NCI-H1092 treated with DMSO at 0.1 percent for 48 hours (cell line): Measurements from ENCODE around the gene TEX14.
"Not testable (repeated sequence)": the region's sequence is repeated elsewhere in the genome, so short reads cannot be mapped to it uniquely, and the experiment has no call there.

Experiments used
- DNase-seq: peaks from one replicate; lab custom pipeline; 2025; lab: John Stamatoyannopoulos, UW

TEX14 gene

DNA sequence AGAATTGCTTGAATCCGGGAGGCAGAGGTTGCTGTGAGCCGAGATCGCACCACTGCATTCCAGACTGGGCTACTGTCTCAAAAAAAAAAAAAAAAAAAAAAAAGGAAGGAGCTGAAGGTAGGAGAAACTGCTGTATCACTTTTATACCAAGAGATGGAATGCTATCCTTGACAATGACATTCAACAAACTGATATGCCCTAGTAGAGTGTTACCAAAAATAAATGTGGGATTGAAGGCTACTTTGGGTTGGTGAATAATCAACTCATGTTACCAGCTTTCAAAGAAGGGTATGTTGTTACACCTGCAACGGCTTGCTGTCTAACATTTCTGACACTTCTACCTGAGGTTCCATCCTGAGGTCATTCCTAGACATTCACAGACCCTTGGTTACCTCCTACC lies 84.9 kb downstream of the TEX14 start:
- no peak for DNase-seq

DNA sequence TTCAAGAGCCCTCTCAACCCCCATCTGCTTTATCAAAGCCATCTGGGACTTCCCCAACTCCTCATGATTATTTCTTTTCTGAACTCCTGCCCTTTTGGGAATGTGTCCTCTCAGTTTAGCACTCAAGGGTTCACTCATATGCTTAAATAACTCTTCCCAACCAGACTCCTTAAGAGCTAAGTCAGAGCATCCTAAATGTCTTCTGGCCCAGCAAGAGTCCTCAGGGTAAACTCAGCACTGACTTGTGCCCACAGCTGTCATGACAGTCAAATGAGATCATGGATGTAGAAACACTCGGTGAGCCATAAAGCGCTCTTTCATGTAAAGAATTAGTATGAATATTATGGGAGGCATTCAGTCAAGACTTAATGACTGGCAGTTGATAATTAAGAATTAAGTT lies 85.9 kb downstream of the TEX14 start:
- DNase-seq = no peak

DNA sequence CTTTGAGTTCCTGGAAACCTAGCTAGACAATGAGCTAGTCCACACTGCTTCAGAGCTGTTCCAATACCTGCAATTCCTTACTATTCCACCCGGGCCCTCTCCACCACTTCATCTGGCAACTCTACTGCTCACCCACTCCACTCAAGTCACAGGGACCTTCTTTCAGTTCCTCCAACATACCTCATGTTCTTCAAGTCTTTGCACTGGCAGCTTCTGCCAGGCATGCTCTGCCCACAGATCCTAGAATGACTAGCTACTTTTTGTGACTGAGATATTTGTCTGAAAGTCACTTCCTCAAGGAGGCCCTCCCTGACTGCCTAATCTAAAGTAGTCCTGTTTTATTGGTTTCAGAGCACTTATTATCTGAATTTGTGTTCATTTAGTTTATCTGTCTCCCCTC lies 86.4 kb downstream of the TEX14 start:
- no peak for DNase-seq

DNA sequence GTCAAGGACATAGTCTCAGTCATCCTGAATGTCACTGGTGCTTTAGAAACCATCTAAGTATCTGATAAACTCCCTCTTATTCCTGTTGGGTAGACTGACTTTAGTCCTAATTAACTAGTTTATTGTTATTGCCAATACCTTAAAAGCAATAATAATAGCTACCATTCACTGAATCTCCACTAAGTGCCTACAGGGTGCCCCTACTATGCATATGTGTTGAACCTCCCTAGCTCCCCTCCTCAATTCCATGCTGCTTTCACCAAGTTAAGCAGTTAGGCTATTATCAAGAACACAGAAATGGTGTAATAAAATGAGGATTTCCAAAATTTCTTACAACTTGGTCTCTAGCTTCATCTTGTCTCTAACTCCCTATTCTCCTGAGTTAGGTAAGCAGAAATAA lies 89.9 kb downstream of the TEX14 start:
- no peak for DNase-seq

DNA sequence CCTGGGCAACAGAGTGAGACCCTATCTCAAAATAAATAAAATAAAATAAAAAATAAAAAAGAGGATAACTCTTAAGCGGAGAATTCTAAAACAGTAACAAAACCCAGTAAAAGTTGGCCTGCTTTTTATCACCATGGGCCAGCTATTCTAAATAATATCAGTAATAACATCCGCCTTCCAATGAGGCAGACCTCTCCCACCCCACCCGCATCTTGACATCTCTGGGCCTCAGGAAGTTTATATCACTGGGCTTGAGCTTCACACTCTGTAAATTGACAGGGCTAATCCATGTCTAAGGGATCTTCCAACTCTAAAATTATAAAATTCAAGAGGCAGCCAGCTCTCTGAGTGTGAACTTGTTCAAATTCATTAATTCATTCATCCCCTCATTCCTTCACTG lies 94.5 kb downstream of the TEX14 start:
- DNase-seq = no peak

DNA sequence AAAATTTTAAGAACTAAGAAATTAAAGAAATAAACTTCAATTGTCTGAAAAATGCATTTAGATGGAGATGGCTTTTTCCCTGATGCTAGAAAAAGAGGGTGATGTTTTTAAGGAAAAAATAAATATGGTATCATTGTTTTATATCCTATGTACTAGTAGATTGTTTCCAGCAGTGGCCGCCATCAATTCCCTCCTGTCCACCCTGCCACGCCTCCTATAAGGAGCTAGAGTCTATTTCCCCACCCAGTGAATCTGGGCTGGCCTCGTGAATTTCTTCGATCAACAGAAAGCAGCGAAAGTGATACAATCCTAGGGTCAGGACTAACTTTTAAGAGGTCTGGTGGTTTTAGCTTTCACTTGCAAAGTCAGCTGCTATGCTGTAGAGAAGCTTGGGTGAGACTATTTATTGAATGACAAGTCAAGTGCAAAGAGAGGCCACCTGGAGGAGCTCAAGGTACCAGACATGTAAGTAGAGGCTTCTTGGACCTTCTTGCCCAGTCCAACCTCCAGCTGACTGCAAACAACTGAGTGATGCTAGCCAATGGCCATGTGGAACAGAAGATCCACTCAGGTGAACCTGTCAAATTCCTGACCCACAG lies 96.6 kb downstream of the TEX14 start:
- DNase-seq = no peak

DNA sequence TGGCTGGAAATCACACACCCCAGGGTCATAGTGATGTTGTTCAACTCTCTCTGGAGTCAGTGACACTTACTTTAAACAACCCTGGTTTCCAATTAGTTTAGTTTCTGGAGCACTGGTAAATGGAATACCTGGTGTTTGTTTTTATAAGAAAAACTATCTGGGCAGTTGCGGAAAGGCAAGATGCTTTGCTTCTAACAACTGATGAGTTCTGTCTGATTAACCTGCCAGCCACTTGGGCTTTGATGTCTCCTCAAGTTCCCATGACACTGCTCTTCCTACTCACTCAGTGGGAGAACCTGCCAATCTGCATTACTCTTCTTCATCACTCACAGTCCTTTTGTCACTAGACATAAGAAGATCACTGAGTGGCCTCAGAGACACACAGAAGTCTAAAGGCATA lies 98.7 kb downstream of the TEX14 start:
- no peak for DNase-seq

DNA sequence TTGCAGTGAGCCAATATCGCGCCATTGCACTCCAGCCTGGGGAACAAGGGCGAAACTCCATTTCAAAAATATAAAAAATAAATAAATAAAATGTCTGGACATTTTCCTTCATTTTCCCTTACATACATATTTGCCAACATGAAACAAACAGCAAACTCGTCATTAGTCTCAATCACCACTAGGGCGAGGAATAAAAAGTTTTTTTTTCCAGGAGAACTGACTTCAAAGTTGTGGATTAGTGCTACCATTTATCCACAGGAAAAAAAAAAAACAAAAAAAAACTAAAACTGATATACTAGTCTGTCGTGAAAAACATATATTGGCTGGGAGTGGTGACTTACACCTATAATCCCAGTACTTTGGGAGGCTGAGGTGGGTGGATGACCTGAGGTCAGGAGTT lies 100.4 kb downstream of the TEX14 start:
- no peak for DNase-seq

DNA sequence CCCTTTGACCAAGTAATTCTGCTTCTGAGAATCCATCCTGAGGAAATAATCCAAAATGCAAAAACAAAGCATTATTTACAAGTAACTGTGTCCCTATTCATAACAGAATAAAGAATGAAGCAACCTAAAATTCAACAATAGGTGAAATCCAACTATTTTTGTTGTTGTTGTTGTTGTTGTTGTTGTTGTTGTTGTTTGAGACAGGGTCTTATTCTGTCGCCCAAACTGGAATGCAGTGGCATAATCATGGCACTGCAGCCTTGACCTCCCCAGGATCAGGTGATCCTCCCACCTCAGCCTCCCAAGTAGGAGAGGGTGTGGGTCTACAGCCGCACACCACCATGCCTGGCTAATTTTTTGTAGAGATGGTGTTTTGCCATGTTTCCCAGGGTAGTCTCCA lies 101.5 kb downstream of the TEX14 start:
- no peak for DNase-seq

DNA sequence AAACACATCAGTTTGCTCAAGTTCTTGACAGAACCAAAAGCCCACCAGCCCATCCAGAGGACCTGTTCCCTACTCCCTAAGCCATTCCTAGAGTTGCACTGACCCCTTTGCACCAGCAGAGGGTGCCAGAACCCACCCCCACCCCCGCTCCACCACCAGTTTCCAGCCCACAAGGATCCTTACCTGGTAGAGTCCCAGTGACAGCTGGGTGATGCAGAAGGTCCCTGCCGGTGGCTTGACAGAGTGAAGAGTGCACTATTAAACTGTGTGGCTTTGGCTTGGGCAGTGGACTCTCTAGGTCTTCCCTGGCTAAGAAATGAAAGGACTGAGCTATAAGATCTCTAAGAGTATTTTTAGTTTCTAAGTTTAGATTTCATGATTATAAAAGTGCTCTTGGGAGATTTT lies 104.1 kb downstream of the TEX14 start:
- peak; percentile 48 for DNase-seq

DNA sequence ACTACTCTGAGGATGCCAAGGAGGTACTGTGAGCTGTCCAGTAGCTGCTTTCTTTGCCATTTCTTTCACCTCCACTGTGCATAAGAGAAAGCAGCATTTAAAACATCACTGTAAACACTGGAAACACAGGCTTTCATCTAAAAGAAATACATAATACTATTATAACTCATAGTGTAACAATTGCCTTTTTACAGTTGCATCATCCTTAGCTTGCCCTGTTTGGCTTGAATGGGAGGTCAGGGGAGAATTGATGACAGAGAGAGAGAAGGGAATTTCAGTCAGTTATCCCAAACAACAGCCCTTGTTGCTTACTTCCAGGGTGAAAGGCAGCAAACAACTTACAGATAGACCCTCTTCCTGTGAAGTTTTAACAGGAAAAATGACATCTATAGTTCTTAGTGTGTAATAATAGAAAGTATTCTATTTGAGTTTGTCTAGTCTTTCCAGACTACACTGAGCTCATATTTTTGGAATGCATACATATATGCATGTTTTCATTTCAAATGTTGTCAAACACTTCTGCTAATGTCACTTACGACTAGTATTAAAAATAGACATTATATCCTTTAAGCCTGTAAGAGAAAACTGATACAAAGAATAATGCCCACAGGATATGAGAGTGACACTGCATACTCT lies 105.7 kb downstream of the TEX14 start:
- no peak for DNase-seq

DNA sequence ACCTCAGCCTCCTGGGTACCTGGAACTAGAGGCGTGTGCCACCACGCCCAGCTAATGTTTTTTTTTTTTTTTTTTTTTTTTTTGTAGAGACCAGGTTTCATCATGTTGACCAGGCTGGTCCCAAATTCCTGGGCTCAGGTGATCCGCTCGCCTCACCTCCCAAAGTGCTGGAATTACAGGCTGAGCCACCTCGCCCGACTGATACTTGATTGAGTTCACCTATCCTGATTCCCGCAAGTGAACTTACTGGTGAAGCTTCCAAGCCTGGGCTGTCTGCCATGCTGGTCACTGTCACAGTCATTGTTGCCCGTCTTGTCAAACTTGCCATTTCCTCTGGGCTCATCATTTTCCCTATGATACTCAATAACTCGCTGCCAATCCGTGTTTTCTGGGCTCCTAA lies 106.3 kb downstream of the TEX14 start:
- no peak for DNase-seq

DNA sequence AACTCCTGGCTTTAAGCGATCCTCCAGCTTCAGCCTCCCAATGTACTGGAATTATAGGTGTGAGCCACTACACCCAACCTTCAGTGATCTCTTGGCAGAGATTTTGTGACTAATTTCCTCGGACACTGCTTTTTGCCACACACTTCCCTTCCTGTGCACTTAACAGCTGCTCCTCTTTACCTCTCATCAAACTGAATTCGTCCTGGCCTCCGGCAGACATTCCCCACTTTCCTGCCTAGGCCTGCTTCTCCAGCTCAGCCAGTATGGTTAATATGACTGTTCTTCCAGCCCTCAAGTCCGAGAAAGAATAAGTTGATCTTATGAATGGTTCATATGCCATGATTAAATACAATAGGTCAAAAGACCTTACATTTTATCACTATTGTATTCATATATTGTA lies 108.4 kb downstream of the TEX14 start:
- no peak for DNase-seq

DNA sequence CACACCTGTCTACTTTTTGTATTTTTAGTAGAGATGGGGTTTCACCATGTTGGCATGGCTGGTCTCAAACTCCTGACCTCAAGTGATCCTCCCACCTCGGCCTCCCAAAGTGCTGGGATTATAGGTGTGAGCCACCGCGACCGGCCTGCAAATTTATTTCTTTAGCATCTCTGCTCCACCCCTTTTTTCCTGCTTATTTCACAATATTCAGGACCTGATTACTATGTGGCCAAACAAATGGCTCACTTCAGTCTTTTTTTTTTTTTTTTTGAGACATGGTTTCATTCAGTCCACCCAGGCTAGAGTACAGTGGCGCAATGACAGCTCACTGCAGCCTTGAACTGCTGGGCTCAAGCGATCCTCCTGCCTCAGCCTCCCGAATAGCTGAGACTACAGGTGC lies 109.1 kb downstream of the TEX14 start:
- DNase-seq = not testable (repeated sequence)

DNA sequence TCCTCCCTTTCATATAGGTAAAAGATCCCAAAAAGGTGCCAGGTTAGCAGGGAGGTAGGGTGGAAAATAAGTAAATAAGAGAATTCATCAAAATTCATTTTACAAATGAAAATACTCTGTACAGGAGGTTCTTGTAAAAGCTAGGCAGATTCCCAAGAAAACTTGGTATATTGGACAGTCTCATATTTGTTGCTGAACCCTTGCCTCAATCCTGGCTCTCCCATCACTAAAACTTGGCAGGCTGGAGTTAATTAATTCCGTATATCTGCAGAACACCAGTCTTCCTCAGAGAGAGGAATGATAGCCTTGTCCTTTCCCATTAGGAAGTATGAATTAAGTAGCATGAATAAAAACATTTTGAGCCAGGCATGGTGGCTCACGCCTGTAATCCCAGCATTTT lies 111.2 kb downstream of the TEX14 start:
- no peak for DNase-seq

DNA sequence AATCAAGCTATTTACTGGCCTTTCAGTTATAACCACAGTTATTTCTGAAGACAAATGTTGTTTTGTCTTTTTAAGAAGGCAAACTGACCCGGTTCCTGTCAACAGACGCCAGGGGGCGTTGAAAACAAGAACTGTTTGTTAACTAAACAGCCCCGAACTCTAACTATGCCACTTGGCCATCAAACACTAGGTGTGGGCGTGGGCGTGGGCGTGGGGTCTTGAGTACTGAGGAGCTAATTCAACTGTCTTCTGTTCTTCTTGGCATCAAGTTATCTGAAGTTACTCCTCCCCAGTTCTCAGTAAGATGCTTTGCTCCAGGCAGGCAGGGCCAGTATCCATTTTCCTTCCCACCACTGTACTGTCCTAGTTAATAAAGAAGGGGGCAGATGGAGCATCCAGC lies 114.1 kb downstream of the TEX14 start:
- DNase-seq = peak; percentile 9

DNA sequence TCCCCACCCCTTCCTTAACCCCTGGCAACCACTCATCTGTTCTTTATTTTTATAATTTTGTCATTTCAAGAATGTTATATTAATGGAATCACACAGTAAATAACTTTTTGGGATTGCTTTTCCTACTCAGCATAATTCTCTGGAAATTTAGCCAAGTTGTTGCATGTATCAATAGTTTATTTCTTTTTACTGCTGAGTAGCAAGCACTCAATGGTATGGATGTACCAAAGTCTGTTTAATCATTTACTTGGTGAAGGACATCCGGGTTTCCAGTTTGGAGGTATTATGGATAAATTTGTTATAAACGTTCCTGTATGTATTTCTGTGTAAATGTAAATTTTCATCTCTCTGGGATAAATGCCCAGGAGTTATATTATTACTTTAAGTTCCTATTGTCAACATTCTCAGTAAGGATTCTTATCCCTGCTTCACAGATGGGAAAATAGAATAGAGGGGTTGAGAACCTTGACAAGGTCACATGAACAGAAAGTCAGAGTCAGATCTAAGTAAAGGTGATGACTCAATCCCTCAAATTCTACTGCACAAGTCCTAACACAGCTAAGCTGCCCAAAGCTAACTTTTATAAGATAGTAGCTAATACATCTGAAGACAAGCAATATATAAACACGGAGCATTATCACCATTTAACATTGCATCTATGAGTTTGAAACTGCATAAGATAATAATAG lies 115.0 kb downstream of the TEX14 start:
- no peak for DNase-seq

DNA sequence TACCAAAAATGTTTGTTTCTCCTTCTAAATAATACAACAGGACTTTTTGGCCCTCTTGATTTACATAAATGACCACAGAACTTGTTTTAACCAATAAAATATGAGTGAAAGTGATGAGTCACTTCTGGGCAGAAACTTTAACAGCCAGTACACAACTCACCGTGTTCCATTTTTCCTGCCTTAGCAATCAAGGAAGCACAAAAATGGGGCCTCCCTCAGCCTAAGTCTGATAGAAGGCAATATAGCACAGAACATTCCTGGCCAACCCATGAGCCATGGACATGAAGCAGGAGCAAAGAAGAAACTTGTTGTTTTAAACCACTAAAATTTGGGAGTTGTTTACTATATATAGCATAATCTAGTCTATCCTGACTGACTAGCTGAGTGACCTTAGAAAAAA lies 116.3 kb downstream of the TEX14 start:
- DNase-seq = no peak

DNA sequence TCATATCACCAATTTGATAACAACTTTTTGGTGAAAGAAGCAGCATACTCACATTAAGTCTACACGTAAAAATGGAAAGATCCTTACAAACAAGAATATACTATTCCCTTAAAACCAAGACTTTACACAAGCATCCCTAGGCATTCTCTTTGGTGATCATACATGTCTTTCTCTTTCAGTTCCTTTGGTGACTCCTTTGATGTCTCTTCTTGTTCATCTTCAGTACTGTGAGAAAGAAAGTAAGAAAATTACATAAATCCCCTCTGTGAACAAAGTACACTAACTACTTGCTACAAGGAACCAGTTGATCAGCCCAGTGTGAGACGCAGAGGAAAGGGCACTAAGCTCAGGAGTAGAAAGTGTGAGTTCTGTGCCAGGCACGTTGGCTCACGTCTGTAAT lies 117.8 kb downstream of the TEX14 start:
- DNase-seq = no peak

DNA sequence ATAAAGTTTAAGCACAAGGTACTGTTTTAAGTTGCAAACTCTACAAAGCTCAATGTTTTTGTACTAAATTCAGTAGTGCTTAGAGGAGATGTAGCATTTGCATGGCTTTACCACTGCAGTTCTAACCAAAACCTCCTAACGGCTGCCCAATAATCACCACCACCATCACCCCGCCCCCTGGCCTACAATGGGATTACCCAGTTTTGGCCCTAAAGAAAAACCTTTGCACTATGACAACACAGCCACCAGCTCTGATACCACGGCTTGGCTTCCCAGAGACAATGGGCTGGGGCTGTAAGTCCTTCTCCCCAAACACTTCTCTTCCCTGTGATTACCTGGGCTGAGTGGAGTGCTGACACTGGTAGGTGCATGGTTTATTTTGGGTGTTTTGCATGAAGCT lies 119.0 kb downstream of the TEX14 start:
- DNase-seq = no peak

DNA sequence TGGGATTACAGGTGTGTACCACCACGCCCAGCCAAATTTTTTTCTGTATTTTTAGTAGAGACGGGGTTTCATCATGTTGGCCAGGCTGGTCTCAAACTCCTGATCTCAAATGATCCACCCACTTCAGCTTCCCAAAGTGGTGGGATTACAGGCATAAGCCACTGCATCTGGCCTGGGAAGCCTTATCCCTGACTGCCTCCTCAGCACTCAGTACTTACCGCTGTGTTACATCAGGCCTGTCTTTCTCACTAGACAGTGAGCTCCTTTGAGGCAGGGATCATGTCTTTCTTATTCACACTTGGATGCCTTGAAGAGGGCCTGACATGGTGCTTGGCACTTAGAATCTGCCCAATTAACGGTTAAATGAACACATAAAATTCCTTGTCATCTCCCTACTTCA lies 121.1 kb downstream of the TEX14 start:
- no peak for DNase-seq

DNA sequence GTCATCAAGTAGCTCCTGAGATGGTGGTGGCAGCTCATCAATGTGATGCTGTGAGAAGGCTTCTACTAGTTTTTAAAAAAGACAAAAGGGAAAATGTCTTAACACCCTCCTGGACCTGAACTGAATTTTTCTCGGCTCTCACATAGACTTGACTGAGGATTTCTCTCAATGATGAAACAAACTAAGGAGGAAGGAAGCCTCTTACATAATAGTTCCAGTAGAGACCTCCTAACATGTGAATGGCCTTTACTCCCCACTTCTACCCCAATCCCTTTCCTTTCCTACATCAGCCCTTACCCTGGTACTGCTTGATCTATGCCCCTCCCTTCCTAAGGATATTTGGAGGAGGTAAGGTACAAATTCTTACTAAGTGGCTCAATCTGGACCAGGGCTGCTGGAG lies 122.6 kb downstream of the TEX14 start:
- no peak for DNase-seq

DNA sequence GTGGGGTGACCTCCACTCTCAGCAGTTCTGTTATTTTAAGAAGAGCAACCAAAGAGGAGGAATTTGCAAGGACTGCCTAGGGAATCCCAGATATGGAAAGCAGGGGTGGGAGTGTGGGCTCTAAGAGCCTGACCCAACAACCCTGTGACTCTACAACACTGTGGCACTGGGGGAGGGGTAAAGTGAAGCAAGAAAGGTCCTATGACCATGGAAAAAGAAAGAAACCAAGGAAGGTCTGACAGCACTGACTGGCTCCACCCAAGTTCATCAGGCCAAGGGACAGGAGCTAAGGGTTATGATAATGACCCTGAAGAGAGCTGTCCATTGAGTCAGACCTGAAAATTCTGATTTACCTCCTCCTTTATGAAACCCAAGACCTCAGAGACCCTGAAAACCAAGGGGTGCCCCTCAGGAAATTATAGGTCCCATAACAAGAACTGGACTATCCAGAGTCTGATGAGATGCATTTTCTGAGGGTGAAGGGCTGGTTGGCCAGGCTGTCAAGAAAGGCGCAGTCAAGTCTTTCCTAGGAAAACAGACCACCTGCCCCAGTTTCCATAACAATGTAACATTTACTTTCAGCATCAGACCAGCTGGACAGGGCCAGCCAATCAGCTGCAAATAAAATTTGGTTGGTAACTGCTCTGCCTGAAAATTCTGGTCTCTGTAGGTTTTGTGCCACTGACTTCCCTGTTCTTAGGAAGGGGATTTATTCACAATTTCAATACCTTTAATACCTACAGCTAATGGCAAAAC lies 123.6 kb downstream of the TEX14 start:
- no peak for DNase-seq
